Natural killer cell (primary cell): ENCODE measurements around the gene STK4. TPM values are rescaled to one million over a fixed set of nuclear protein-coding genes. Genes with fewer than 3 reads are reported as not detected.

Experiments
- ATAC-seq, 3 donors: fragments of 150-1000 bp in 2 of 3; fragments of 200-7000 bp in 1 of 3; cut with Tn5 transposase; 1 replicate in 1 of 3; 2 replicates in 2 of 3; pipeline ENCODE4 v1.10.0; 2021; ENCODE audit warnings: mild to moderate bottlenecking in 2 of 3, moderate library complexity in 2 of 3
- DNase-seq, 2 donors: peaks; one replicate each; pipeline versions ENCODE4 v3.0.0 to v3.0.0-alpha.2; 2013 to 2021; ENCODE audit warnings: mixed read lengths in 1 of 2
- H3K27ac ChIP-seq: one replicate; pipeline ENCODE4 v1.5.1; 2013; ENCODE audit warnings: mild to moderate bottlenecking, low read length
- H3K27me3 ChIP-seq: one replicate; pipeline ENCODE4 v1.6.1; 2013; ENCODE audit warnings: low read length; ENCODE audit not compliant: control insufficient read depth, insufficient read depth
- H3K36me3 ChIP-seq: one replicate; pipeline ENCODE4 v1.6.1; 2013; ENCODE audit warnings: low read length; ENCODE audit not compliant: control insufficient read depth, insufficient read depth
- H3K4me1 ChIP-seq: one replicate; pipeline ENCODE4 v1.6.1; 2013; ENCODE audit warnings: low read length; ENCODE audit not compliant: control insufficient read depth, insufficient read depth
- H3K4me3 ChIP-seq: one replicate; pipeline ENCODE4 v1.5.1; 2013; ENCODE audit warnings: low read length
- H3K9me3 ChIP-seq: one replicate; pipeline ENCODE4 v1.6.1; 2013; ENCODE audit warnings: low read length; ENCODE audit not compliant: control insufficient read depth, insufficient read depth
- H3K27ac Mint-ChIP-seq, 2 donors: one replicate each; pipeline ENCODE4 v1.8.0; 2022; ENCODE audit warnings: mild to moderate bottlenecking in 2 of 2, mixed read lengths in 2 of 2, moderate library complexity in 1 of 2
- H3K27me3 Mint-ChIP-seq, 2 donors: one replicate each; pipeline ENCODE4 v1.8.0; 2022; ENCODE audit warnings: low read depth in 2 of 2, mixed read lengths in 2 of 2
- H3K36me3 Mint-ChIP-seq: one replicate; pipeline ENCODE4 v1.8.0; 2022; ENCODE audit warnings: mixed read lengths
- H3K4me1 Mint-ChIP-seq, 2 donors: one replicate each; pipeline ENCODE4 v1.8.0; 2022; ENCODE audit warnings: mixed read lengths in 2 of 2
- H3K4me3 Mint-ChIP-seq: one replicate; pipeline ENCODE4 v1.8.0; 2022; ENCODE audit warnings: mild to moderate bottlenecking, moderate library complexity, mixed read lengths
- H3K9me3 Mint-ChIP-seq, 2 donors: one replicate each; pipeline ENCODE4 v1.8.0; 2022; ENCODE audit warnings: mixed read lengths in 2 of 2
- CTCF ChIP-seq: fragments of 200-600 bp; IDR thresholded peaks from one replicate; pipeline ENCODE4 v1.8.0; 2022; ENCODE audit warnings: antibody characterized with exemption
- WGBS: methylation state at CpG from one replicate; pipeline ENCODE4 v1.1.7; 2013; ENCODE audit warnings: missing lambda C conversion rate; ENCODE audit not compliant: insufficient coverage; 5-methylcytosine and 5-hydroxymethylcytosine counted together
- intact Hi-C: fragments of 100-400 bp; cut with micrococcal nuclease; formaldehyde crosslinking; loops from one replicate; pipeline ENCODE4 v1.14.2; 2022
- total RNA-seq, 4 donors: library from RNA; stranded (reverse); fragments of 120-200 nt in 1 of 4; gene quantifications; one replicate each; pipeline versions ENCODE4 v1.2.3 to v1.2.4, GENCODE V29; 2013 to 2022

The STK4 gene
- total RNA-seq, 3 donors from 2014 or later (not counting 1 experiment from before 2014, with no cell fraction given), result 351 to 394 (median 366) TPM

- Mint-ChIP-seq H3K4me3 (peak overlapping the region; percentile 45), H3K36me3 (peaks cover 50% of the 10 kb centered on the region), H3K27ac (peak overlapping the region; percentile 68 to 98), H3K4me1 (peaks cover 81 to 85% of the 10 kb centered on the region in 2 donors), H3K9me3 (no peaks in the 10 kb centered on the region), H3K27me3 (no peaks in the 10 kb centered on the region)
- intact Hi-C loops, result no loop called here
- no peak for DNase-seq
- no peak for ATAC-seq
- peaks cover 54% of the 10 kb centered on the region for H3K36me3 ChIP-seq
- H3K9me3 ChIP-seq, result no peaks in the 10 kb centered on the region
- no peaks in the 10 kb centered on the region for H3K27me3 ChIP-seq
- no peak overlapping the region for H3K27ac ChIP-seq
- H3K4me3 ChIP-seq, result no peak overlapping the region
- WGBS, result 80% methylated on average over 1 of the region's 2 CpGs
- H3K4me1 ChIP-seq, result peaks cover 19% of the 10 kb centered on the region
- no peak for TF ChIP-seq CTCF
Measured at GRCh38 chr20:44973053-44973452, 6.7 kb downstream of the STK4 start.

- no peak for DNase-seq
- H3K4me3 ChIP-seq, result no peak overlapping the region
- 100% methylated on average over 4 of the region's 4 CpGs for WGBS
- ATAC-seq, result no peak
- no peak for TF ChIP-seq CTCF
- peaks cover 74% of the 10 kb centered on the region for H3K36me3 ChIP-seq
- peak overlapping the region; percentile 85 for H3K27ac ChIP-seq
- H3K9me3 ChIP-seq, result no peaks in the 10 kb centered on the region
- peaks cover 24% of the 10 kb centered on the region for H3K4me1 ChIP-seq
- Mint-ChIP-seq H3K27me3 (no peaks in the 10 kb centered on the region), H3K4me3 (no peak overlapping the region), H3K27ac (peak overlapping the region; percentile 94 to 98), H3K9me3 (no peaks in the 10 kb centered on the region), H3K36me3 (peaks cover 57% of the 10 kb centered on the region), H3K4me1 (peaks cover 69 to 76% of the 10 kb centered on the region in 2 donors)
- no peaks in the 10 kb centered on the region for H3K27me3 ChIP-seq
- intact Hi-C loops, result no loop called here
Measured at GRCh38 chr20:44976698-44977097, 10.4 kb downstream of the STK4 start.

- H3K4me1 Mint-ChIP-seq, result peaks cover 71 to 72% of the 10 kb centered on the region in 2 donors
- H3K9me3 ChIP-seq, result no peaks in the 10 kb centered on the region
- H3K36me3 Mint-ChIP-seq, result peaks cover 41% of the 10 kb centered on the region
- no peak for TF ChIP-seq CTCF
- peaks cover 74% of the 10 kb centered on the region for H3K36me3 ChIP-seq
- DNase-seq, result peak; percentile 63 to 93
- H3K27ac ChIP-seq, result peak overlapping the region; percentile 85
- peak overlapping the region; percentile 94 to 98 for H3K27ac Mint-ChIP-seq
- H3K4me1 ChIP-seq, result peaks cover 23% of the 10 kb centered on the region
- H3K4me3 ChIP-seq, result no peak overlapping the region
- peak overlapping the region; percentile 85 for H3K4me3 Mint-ChIP-seq
- no peaks in the 10 kb centered on the region for H3K27me3 Mint-ChIP-seq
- 0% methylated on average over 2 of the region's 2 CpGs for WGBS
- H3K9me3 Mint-ChIP-seq, result no peaks in the 10 kb centered on the region
- intact Hi-C loops, result loop anchor here (1.0 kb wide), 1 partner anchor 9 kb away; no protein-coding TSS in a partner anchor
- peak; percentile 85 to 92 (median 91) for ATAC-seq
- H3K27me3 ChIP-seq, result no peaks in the 10 kb centered on the region
Measured at GRCh38 chr20:44979090-44979621, 12.8 kb downstream of the STK4 start.
